GM23338 (cell line): ENCODE measurements around the gene FGD4. TPM values are rescaled to one million over a fixed set of nuclear protein-coding genes. Genes with fewer than 3 reads are reported as not detected.

Experiments used
- ATAC-seq: fragments of 200-7000 bp; cut with Tn5 transposase; 3 replicates; pipeline ENCODE4 v1.9.1; 2020
- DNase-seq: peaks from one replicate; pipeline ENCODE4 v3.0.0-alpha.2; 2015; ENCODE audit warnings: low spot score
- H2AFZ ChIP-seq: fragments of 200-600 bp; sonication (generic); 2 replicates; pipeline ENCODE4 v1.8.0; 2016; ENCODE audit warnings: antibody characterized with exemption, mild to moderate bottlenecking, moderate library complexity
- H3F3A ChIP-seq: fragments of 200-600 bp; sonication (generic); replicated peaks from 2 replicates; pipeline ENCODE4 v1.8.0; 2017; ENCODE audit warnings: antibody characterized with exemption, mixed run types, low read depth
- H3K27ac ChIP-seq: fragments of 200-600 bp; sonication (generic); 2 replicates; pipeline ENCODE4 v1.6.1; 2016; ENCODE audit warnings: low read depth
- H3K27me3 ChIP-seq: fragments of 200-600 bp; sonication (generic); 2 replicates; pipeline ENCODE4 v1.8.0; 2016; ENCODE audit warnings: mild to moderate bottlenecking, mixed run types, moderate library complexity; ENCODE audit not compliant: insufficient read depth
- H3K36me3 ChIP-seq: fragments of 200-600 bp; sonication (generic); 2 replicates; pipeline ENCODE4 v1.8.0; 2016; ENCODE audit warnings: mild to moderate bottlenecking; ENCODE audit not compliant: insufficient read depth
- H3K4me1 ChIP-seq: fragments of 200-600 bp; sonication (generic); 2 replicates; pipeline ENCODE4 v1.8.0; 2016; ENCODE audit warnings: mild to moderate bottlenecking, moderate library complexity; ENCODE audit not compliant: insufficient read depth
- H3K4me2 ChIP-seq: fragments of 200-600 bp; sonication (generic); 2 replicates; pipeline ENCODE4 v1.7.1; 2017; ENCODE audit warnings: mixed run types
- H3K4me3 ChIP-seq: fragments of 200-600 bp; sonication (generic); 2 replicates; pipeline ENCODE4 v1.6.1; 2016; ENCODE audit warnings: mixed run types
- H3K79me2 ChIP-seq: fragments of 200-600 bp; sonication (generic); replicated peaks from 2 replicates; pipeline ENCODE4 v1.8.0; 2017; ENCODE audit warnings: mild to moderate bottlenecking; ENCODE audit not compliant: insufficient read depth
- H3K9me2 ChIP-seq: fragments of 200-600 bp; sonication (generic); 2 replicates; pipeline ENCODE4 v1.8.0; 2017; ENCODE audit not compliant: insufficient read depth
- H4K20me1 ChIP-seq: fragments of 200-600 bp; sonication (generic); replicated peaks from 2 replicates; pipeline ENCODE4 v1.8.0; 2017; ENCODE audit warnings: mild to moderate bottlenecking; ENCODE audit not compliant: insufficient read depth
- H3K27ac Mint-ChIP-seq: 2 replicates; pipeline ENCODE4 v1.8.0; 2020; ENCODE audit warnings: inconsistent platforms, mild to moderate bottlenecking, moderate library complexity, mixed read lengths
- H3K27me3 Mint-ChIP-seq: 3 replicates; pipeline ENCODE4 v1.8.0; 2022; ENCODE audit warnings: low read depth, mild to moderate bottlenecking, moderate library complexity, mixed read lengths, inconsistent platforms; ENCODE audit not compliant: insufficient read depth, poor library complexity
- H3K36me3 Mint-ChIP-seq: 3 replicates; pipeline ENCODE4 v1.8.0; 2021; ENCODE audit warnings: low read depth, mild to moderate bottlenecking, inconsistent platforms, moderate library complexity, mixed read lengths
- H3K4me1 Mint-ChIP-seq: 3 replicates; pipeline ENCODE4 v1.8.0; 2020; ENCODE audit warnings: mild to moderate bottlenecking, inconsistent platforms, mixed read lengths
- H3K4me3 Mint-ChIP-seq: 3 replicates; pipeline ENCODE4 v1.8.0; 2021; ENCODE audit warnings: moderate library complexity, mild to moderate bottlenecking, inconsistent platforms, mixed read lengths
- H3K9me3 Mint-ChIP-seq: 3 replicates; pipeline ENCODE4 v1.8.0; 2020; ENCODE audit warnings: moderate library complexity, mild to moderate bottlenecking, inconsistent platforms, mixed read lengths
- CREB1 ChIP-seq: fragments of 250-450 bp; sonication (Bioruptor Pico); IDR thresholded peaks from 2 replicates; pipeline ENCODE4 v1.5.0; 2020; ENCODE audit warnings: low read depth, mild to moderate bottlenecking, moderate library complexity
- JUNB ChIP-seq: IDR thresholded peaks from one replicate; pipeline ENCODE4 v1.6.1; 2016; ENCODE audit warnings: antibody characterized with exemption; ENCODE audit not compliant: unreplicated experiment
- NANOG ChIP-seq: IDR thresholded peaks from 2 replicates; pipeline ENCODE4 v1.6.1; 2016; ENCODE audit warnings: antibody characterized with exemption, borderline replicate concordance
- ZNF331 ChIP-seq: fragments of 250-450 bp; sonication (Bioruptor Pico); IDR thresholded peaks from 2 replicates; pipeline ENCODE4 v1.5.0; 2020; ENCODE audit warnings: low read depth, mild to moderate bottlenecking, moderate library complexity
- polyA plus RNA-seq: library from polyadenylated mRNA; unstranded; fragments of >200 nt; fragmentation: Nextera tagmentation; extraction: Ambion mirVana; gene quantifications from 2 replicates; pipeline ENCODE4 v1.2.1, GENCODE V29; 2016
- total RNA-seq: library from RNA; depleted of rRNA; stranded (reverse); fragments of >200 nt; shearing (Covaris generic); gene quantifications from 2 replicates; pipeline ENCODE4 v1.2.3, GENCODE V29; 2014
- TF ChIP-seq, protein P1 (sequence below): fragments of 250-450 bp; sonication (Bioruptor Pico); IDR thresholded peaks from 2 replicates; pipeline ENCODE4 v1.5.0; 2020; ENCODE audit warnings: mild to moderate bottlenecking, moderate library complexity

The FGD4 gene
- total and polyA plus RNA-seq, 2 experiments from 2014 or later = 24.3 to 54.3 TPM

DNA sequence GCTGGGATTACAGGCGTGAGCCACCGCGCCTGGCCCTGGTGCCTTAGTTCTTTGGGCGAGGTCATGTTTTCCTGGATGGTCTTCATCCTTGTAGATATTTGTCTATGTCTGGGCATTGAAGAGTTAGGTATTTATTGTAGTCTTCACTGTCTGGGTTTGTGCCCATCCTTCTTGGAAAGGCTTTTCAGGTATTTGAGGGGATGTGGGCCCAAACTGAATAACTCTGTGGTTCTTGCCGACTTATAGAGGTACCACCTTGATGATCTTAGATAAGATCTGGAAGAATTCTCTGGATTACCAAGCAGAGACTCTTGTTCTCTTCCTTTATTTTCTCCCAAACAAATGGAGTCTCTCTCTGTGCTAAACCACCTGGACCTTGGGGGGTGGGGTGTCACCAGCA is 18.9 kb downstream of the FGD4 start (continued):
- TF ChIP-seq, protein P1, sequence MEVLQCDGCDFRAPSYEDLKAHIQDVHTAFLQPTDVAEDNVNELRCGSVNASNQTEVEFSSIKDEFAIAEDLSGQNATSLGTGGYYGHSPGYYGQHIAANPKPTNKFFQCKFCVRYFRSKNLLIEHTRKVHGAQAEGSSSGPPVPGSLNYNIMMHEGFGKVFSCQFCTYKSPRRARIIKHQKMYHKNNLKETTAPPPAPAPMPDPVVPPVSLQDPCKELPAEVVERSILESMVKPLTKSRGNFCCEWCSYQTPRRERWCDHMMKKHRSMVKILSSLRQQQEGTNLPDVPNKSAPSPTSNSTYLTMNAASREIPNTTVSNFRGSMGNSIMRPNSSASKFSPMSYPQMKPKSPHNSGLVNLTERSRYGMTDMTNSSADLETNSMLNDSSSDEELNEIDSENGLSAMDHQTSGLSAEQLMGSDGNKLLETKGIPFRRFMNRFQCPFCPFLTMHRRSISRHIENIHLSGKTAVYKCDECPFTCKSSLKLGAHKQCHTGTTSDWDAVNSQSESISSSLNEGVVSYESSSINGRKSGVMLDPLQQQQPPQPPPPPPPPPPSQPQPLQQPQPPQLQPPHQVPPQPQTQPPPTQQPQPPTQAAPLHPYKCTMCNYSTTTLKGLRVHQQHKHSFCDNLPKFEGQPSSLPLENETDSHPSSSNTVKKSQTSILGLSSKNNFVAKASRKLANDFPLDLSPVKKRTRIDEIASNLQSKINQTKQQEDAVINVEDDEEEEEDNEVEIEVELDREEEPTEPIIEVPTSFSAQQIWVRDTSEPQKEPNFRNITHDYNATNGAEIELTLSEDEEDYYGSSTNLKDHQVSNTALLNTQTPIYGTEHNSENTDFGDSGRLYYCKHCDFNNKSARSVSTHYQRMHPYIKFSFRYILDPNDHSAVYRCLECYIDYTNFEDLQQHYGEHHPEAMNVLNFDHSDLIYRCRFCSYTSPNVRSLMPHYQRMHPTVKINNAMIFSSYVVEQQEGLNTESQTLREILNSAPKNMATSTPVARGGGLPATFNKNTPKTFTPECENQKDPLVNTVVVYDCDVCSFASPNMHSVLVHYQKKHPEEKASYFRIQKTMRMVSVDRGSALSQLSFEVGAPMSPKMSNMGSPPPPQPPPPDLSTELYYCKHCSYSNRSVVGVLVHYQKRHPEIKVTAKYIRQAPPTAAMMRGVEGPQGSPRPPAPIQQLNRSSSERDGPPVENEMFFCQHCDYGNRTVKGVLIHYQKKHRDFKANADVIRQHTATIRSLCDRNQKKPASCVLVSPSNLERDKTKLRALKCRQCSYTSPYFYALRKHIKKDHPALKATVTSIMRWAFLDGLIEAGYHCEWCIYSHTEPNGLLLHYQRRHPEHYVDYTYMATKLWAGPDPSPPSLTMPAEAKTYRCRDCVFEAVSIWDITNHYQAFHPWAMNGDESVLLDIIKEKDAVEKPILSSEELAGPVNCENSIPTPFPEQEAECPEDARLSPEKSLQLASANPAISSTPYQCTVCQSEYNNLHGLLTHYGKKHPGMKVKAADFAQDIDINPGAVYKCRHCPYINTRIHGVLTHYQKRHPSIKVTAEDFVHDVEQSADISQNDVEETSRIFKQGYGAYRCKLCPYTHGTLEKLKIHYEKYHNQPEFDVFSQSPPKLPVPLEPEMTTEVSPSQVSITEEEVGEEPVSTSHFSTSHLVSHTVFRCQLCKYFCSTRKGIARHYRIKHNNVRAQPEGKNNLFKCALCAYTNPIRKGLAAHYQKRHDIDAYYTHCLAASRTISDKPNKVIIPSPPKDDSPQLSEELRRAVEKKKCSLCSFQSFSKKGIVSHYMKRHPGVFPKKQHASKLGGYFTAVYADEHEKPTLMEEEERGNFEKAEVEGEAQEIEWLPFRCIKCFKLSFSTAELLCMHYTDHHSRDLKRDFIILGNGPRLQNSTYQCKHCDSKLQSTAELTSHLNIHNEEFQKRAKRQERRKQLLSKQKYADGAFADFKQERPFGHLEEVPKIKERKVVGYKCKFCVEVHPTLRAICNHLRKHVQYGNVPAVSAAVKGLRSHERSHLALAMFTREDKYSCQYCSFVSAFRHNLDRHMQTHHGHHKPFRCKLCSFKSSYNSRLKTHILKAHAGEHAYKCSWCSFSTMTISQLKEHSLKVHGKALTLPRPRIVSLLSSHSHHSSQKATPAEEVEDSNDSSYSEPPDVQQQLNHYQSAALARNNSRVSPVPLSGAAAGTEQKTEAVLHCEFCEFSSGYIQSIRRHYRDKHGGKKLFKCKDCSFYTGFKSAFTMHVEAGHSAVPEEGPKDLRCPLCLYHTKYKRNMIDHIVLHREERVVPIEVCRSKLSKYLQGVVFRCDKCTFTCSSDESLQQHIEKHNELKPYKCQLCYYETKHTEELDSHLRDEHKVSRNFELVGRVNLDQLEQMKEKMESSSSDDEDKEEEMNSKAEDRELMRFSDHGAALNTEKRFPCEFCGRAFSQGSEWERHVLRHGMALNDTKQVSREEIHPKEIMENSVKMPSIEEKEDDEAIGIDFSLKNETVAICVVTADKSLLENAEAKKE (CRISPR knock-in tag) = no peak
- TF ChIP-seq NANOG = no peak
- TF ChIP-seq ZNF331 (CRISPR knock-in tag) = no peak
- no peak for TF ChIP-seq JUNB
- no peak for TF ChIP-seq CREB1 (CRISPR knock-in tag)

GRCh38 chr12:32418903-32419519 is 19.7 kb downstream of the FGD4 start:
- 0 out of 2 replicates have a peak overlapping the region, but pooled peaks have one; percentile 68 for H3K27ac ChIP-seq
- H3K4me3 ChIP-seq = 0 out of 2 replicates have a peak overlapping the region, but pooled peaks have one; percentile 13
- no peaks in the 10 kb centered on the region; the same call in 1 of the 2 replicates for H3K9me2 ChIP-seq
- Mint-ChIP-seq H3K4me3 (no peak overlapping the region), H3K36me3 (peaks cover 42% of the 10 kb centered on the region), H3K27ac (peak overlapping the region; percentile 89), H3K9me3 (peaks cover 8% of the 10 kb centered on the region; the same call in 2 of the 3 replicates), H3K27me3 (peaks cover 4% of the 10 kb centered on the region), H3K4me1 (peaks cover 50% of the 10 kb centered on the region)
- peak; percentile 54 for DNase-seq
- peak; percentile 82 for ATAC-seq
- TF ChIP-seq NANOG = no peak
- TF ChIP-seq CREB1 (CRISPR knock-in tag) = no peak
- H3F3A ChIP-seq = no peaks in the 10 kb centered on the region
- H2AFZ ChIP-seq = no peak overlapping the region
- peak overlapping the region; percentile 61; the same call in 1 of the 2 replicates for H3K4me2 ChIP-seq
- peaks cover 5% of the 10 kb centered on the region; the same call in 1 of the 2 replicates for H3K36me3 ChIP-seq
- H3K4me1 ChIP-seq = peaks cover 38% of the 10 kb centered on the region
- peaks cover 100% of the 10 kb centered on the region for H3K79me2 ChIP-seq
- no peaks in the 10 kb centered on the region for H3K27me3 ChIP-seq
- H4K20me1 ChIP-seq = peaks cover 68% of the 10 kb centered on the region
